Peyer's patch (tissue), 4 donors: Measurements from ENCODE around the gene GCA. TPM values are rescaled to one million over a fixed set of nuclear protein-coding genes. Genes with fewer than 3 reads are reported as not detected.
A peak's percentile ranks its signal among the peaks of the same experiment; 100 is the strongest.

Experiments
- DNase-seq, 3 donors: peaks; one replicate each; pipeline ENCODE4 v3.0.0-alpha.2; 2017 to 2019
- H3K27ac ChIP-seq, 4 donors: fragments of 200-600 bp; sonication (generic); one replicate each; pipeline ENCODE4 v1.5.1; 2016 to 2019
- H3K27me3 ChIP-seq, 2 donors: fragments of 200-600 bp; sonication (generic); one replicate each; pipeline ENCODE4 v1.5.1; 2019
- H3K36me3 ChIP-seq, 3 donors: fragments of 200-600 bp; sonication (generic); one replicate each; pipeline ENCODE4 v1.5.1; 2016 to 2019
- H3K4me1 ChIP-seq, 4 donors: fragments of 200-600 bp; sonication (generic); one replicate each; pipeline ENCODE4 v1.5.1; 2016 to 2019
- H3K4me3 ChIP-seq, 4 donors: fragments of 200-600 bp; sonication (generic); 1 replicate in 3 of 4; 2 replicates in 1 of 4; pipeline ENCODE4 v1.5.1; 2016 to 2019; ENCODE audit warnings: mild to moderate bottlenecking in 1 of 4
- H3K9me3 ChIP-seq, 4 donors: fragments of 200-600 bp; sonication (generic); one replicate each; pipeline ENCODE4 v1.5.1; 2016 to 2019; ENCODE audit warnings: mild to moderate bottlenecking in 1 of 4
- CTCF ChIP-seq, 6 experiments: fragments of 450-650 bp in 4 of 6; fragments of 200-600 bp in 2 of 6; sonication (generic) in 1 of 6; IDR thresholded peaks; one replicate each; pipeline ENCODE4 v1.5.1; 2017 to 2019; ENCODE audit warnings: antibody characterized with exemption in 6 of 6, mild to moderate bottlenecking in 3 of 6, moderate library complexity in 1 of 6
- POLR2A ChIP-seq, 2 donors: fragments of 450-650 bp; IDR thresholded peaks; one replicate each; pipeline ENCODE4 v1.5.1; 2017; ENCODE audit warnings: antibody characterized with exemption in 2 of 2, mild to moderate bottlenecking in 2 of 2, moderate library complexity in 2 of 2
- total RNA-seq, 4 donors: library from RNA; depleted of rRNA; stranded (reverse); fragments of >200 nt; gene quantifications; one replicate each; pipeline ENCODE4 v1.1.0, GENCODE V29; 2016

The GCA gene
- total RNA-seq, 4 donors from 2014 or later: 17.9 to 25.6 (median 23.3) TPM

GRCh38 chr2:162343492-162343823, 474 bp upstream of the GCA start:
- no peak for TF ChIP-seq POLR2A (IDR thresholded peaks at IDR 0.05)
- TF ChIP-seq CTCF (IDR thresholded peaks at IDR 0.05): no peak
- Histone ChIP-seq H3K27ac (peak overlapping the region in 3 of 4 donors; percentile 85 to 91 (median 87)), H3K4me1 (no peaks in the 10 kb centered on the region)

GRCh38 chr2:162344617-162344950, 652 bp downstream of the GCA start:
- H3K4me1 ChIP-seq: no peaks in the 10 kb centered on the region
- H3K36me3 ChIP-seq: no peaks in the 10 kb centered on the region
- no peak for TF ChIP-seq POLR2A (IDR thresholded peaks at IDR 0.05)
- TF ChIP-seq CTCF (IDR thresholded peaks at IDR 0.05): no peak
- H3K4me3 ChIP-seq: peak overlapping the region; percentile 65 to 93 (median 80)
- H3K9me3 ChIP-seq: no peaks in the 10 kb centered on the region
- no peaks in the 10 kb centered on the region for H3K27me3 ChIP-seq
- no peak for DNase-seq
- peak overlapping the region; percentile 81 to 91 (median 86) for H3K27ac ChIP-seq

More at GRCh38 chr2:162343492-162343823, 474 bp upstream of the GCA start:
- no peaks in the 10 kb centered on the region for H3K9me3 ChIP-seq
- DNase-seq: no peak
- peak overlapping the region; percentile 65 to 93 (median 80) for H3K4me3 ChIP-seq
- H3K36me3 ChIP-seq: no peaks in the 10 kb centered on the region
- no peaks in the 10 kb centered on the region for H3K27me3 ChIP-seq

GRCh38 chr2:162365392-162365791, 21.5 kb downstream of the GCA start:
- TF ChIP-seq POLR2A (IDR thresholded peaks at IDR 0.05): no peak
- no peak for TF ChIP-seq CTCF (IDR thresholded peaks at IDR 0.05)

GRCh38 chr2:162368494-162368893, 24.6 kb downstream of the GCA start:
- H3K4me1 ChIP-seq: peaks cover 0 to 4% (median 0%) of the 10 kb centered on the region in 4 donors
- no peaks in the 10 kb centered on the region for H3K36me3 ChIP-seq
- no peaks in the 10 kb centered on the region for H3K27me3 ChIP-seq
- no peak for DNase-seq
- no peak overlapping the region for H3K4me3 ChIP-seq
- H3K27ac ChIP-seq: no peak overlapping the region
- TF ChIP-seq CTCF (IDR thresholded peaks at IDR 0.05) (no peak), POLR2A (IDR thresholded peaks at IDR 0.05) (no peak)
- H3K9me3 ChIP-seq: no peaks in the 10 kb centered on the region

More at GRCh38 chr2:162365392-162365791, 21.5 kb downstream of the GCA start:
- Histone ChIP-seq H3K27me3 (no peaks in the 10 kb centered on the region), H3K9me3 (no peaks in the 10 kb centered on the region), H3K36me3 (no peaks in the 10 kb centered on the region), H3K4me1 (peaks cover 0 to 4% (median 0%) of the 10 kb centered on the region in 4 donors), H3K27ac (no peak overlapping the region), H3K4me3 (no peak overlapping the region)
- no peak for DNase-seq

- Histone ChIP-seq H3K4me1 (peaks cover 0 to 4% (median 0%) of the 10 kb centered on the region in 4 donors), H3K27ac (no peak overlapping the region), H3K4me3 (no peak overlapping the region), H3K36me3 (no peaks in the 10 kb centered on the region), H3K27me3 (no peaks in the 10 kb centered on the region), H3K9me3 (no peaks in the 10 kb centered on the region)
- no peak for DNase-seq
- TF ChIP-seq CTCF (IDR thresholded peaks at IDR 0.05) (no peak), POLR2A (IDR thresholded peaks at IDR 0.05) (no peak)
Measured at GRCh38 chr2:162369551-162369950, 25.6 kb downstream of the GCA start.

GRCh38 chr2:162370931-162371330, 27.0 kb downstream of the GCA start:
- Histone ChIP-seq H3K27ac (no peak overlapping the region), H3K4me3 (no peak overlapping the region), H3K4me1 (peaks cover 0 to 4% (median 0%) of the 10 kb centered on the region in 4 donors), H3K36me3 (no peaks in the 10 kb centered on the region), H3K9me3 (no peaks in the 10 kb centered on the region), H3K27me3 (no peaks in the 10 kb centered on the region)
- DNase-seq: no peak
- no peak for TF ChIP-seq CTCF (IDR thresholded peaks at IDR 0.05)
- TF ChIP-seq POLR2A (IDR thresholded peaks at IDR 0.05): no peak
